NCI-H2227 treated with DMSO at 0.1 percent for 48 hours (cell line): Measurements from ENCODE around the gene PDCD1.

ENCODE experiments used
- DNase-seq: peaks from one replicate; lab custom pipeline; 2025; lab: John Stamatoyannopoulos, UW

Gene PDCD1

DNA sequence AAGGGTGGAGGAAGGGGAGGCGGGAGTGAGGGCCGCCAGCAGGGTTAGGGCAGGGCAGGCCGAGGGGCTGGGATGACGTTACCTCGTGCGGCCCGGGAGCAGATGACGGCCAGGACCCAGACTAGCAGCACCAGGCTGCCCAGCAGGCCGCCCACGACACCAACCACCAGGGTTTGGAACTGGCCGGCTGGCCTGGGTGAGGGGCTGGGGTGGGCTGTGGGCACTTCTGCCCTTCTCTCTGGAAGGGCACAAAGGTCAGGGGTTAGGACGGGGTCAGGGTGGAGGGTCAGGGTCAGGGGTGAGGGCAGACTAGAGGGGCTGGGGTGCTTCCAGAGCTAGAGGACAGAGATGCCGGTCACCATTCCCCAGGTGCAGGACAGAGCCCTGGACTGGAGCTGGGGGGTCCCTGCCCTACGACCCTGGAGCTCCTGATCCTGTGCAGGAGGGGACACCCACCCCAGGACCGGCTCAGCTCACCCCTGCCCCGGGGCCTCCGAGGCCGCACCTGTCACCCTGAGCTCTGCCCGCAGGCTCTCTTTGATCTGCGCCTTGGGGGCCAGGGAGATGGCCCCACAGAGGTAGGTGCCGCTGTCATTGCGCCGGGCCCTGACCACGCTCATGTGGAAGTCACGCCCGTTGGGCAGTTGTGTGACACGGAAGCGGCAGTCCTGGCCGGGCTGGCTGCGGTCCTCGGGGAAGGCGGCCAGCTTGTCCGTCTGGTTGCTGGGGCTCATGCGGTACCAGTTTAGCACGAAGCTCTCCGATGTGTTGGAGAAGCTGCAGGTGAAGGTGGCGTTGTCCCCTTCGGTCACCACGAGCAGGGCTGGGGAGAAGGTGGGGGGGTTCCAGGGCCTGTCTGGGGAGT lies 6.3 kb downstream of the PDCD1 start:
- no peak for DNase-seq

DNA sequence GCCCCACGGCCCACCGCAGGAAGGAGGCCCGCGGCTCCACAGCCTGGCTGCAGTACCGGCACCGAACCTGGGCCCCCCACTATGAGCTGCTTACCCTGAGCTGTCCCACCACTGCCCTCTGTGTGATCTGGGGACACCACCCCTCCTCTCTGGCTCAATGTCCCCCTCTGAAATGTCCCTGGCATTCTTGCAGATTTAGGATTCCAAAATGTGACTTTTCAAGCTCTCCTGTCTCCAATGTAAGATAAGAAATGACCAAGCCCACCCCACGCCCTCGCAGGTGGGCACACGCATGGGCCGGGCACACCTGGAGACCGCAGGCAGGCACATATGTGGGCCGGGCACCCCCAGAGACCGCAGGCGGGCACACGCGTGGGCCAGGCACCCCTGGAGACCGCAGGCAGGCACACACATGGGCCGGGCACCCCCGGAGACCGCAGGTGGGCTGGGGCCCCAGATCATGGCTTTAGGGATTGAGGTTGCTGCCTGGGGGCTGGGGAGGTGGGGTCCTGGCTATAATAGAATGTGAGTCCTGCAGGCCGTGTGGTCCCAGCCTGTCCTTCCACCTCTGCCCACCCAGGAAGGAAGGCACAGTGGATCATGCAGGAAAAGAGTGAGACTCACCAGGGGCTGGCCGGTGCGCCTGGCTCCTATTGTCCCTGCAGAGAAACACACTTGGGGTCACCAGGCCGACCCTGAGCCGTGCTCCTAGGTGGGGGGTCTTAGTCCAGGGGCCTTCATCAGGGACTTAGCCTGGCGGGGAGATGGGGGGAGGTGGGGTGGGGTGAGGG lies 7.2 kb downstream of the PDCD1 start:
- no peak for DNase-seq

DNA sequence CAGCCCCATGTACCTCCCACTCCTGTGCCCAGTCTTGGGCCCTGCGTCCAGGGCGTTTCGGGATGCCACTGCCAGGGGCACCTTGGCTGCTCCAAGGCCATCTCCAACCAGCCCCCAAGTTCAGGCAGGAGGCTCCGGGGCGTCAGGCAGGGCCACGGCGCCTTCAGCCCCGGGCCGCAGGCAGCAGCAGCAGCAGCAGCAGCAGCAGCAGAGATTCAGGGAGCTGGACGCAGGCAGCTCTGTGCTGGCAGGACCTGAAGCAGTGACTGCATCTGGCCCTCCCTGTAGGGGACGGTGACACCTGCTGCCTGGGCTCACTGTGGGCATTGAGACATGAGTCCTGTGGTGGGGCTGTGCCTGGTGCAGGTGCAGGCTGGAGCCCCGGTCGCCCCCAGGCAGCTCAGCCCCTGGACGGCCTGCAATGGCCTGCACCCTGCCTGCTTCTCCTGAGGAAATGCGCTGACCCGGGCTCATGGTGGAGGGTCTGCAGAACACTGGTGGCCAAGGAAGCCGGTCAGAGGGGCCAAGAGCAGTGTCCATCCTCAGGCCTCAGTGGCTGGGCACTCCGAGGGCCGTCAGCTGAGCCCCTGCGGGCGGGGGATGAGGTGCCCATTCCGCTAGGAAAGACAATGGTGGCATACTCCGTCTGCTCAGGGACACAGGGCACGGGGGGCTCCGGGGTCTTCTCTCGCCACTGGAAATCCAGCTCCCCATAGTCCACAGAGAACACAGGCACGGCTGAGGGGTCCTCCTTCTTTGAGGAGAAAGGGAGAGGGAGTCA lies 8.0 kb downstream of the PDCD1 start:
- DNase-seq, result no peak

DNA sequence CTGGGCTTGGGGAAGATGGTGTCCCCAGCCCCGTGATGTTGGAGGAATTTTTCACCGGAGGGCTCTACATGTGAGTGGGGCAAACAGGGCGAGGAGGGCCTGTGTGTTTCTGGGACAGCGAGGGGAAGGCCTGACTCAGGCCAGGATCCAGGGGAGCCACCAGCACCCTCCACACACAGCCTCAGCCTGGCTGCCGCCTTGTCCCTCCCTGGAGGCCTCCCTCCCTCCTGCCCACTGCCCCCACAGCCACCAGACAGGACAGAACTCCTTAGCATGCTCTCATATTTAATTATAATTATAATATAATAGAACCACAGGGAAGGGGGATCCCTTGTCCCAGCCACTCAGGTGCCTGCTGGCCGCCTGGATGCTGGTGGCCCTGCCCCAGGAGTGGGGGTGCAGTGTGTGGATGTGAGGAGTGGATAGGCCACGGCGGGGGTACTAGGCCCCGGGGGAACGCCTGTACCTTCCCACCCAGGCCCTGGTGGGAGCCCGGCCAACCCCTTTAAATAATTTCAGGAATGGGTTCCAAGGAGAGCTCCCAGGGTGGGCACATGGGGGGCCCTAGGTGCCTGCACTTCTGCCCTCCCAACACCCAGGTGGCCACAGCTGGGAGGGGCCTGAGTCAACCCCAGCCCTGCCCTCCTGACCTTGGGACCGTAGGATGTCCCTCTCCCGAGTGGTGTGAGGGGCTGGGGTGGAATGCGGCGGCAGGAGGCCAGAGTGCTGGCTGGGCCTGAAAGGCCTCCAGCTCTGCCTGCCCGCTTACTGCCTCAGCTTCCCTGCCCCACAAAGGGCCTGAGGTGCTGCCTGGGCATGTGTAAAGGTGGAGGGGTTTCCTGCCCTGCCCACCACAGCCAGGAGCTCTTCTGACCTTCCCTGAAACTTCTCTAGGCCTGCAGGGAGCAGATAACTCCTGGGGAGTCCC lies 8.8 kb downstream of the PDCD1 start:
- DNase-seq, result no peak

DNA sequence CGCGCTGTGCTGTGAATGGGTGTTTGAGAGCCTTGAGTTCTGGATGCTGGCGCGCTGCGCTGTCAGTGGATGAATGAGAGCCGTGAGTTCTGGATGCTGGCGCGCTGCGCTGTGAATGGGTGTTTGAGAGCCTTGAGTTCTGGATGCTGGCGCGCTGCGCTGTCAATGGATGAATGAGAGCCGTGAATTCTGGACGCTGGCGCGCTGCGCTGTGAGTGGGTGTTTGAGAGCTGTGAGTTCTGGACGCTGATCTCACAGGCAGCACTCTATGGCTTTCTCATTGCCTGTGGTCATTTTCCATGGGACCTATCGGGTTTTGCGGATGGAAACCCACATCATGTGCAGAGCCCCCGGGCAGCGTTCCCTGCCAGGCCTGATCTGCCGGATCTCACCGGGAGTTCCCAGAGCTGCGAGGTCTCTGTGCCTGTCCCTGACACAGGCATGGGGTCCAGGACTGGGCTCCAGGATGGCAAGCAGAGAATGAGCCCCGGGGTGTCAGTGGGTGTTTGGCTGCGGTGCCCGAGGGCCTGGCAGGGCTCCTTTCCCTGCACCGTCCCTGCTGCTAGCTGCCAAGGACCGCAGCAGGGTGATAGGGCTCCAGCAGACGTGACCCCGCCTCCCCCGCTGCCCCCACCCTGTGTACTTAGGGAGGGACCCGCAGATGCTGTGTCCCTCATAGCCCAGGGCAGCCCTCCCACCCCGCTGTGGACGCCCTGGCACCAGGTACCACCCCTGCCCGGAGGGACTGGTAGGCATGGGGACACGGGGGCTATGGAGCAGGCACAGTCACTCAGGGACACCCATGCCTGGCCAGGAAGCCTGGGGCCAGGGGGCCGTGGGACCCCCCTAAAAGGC lies 9.7 kb downstream of the PDCD1 start:
- DNase-seq, result no peak

DNA sequence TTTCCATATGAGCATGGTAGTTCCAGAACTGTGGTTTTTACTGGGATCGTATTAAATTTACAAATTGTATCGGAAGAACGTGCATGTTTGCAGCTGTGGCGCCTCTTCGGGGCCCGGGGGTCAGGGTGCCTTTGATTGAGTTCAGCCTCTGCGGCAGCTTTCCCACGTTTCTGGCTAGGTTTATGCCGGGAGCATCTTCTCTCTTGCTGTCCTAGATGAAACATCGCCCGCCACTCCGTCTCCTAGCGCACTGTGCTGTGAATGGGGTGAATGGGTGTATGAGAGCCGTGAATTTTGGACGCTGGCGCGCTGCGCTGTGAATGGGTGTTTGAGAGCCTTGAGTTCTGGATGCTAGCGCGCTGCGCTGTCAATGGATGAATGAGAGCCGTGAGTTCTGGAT lies 12.3 kb downstream of the PDCD1 start:
- no peak for DNase-seq

DNA sequence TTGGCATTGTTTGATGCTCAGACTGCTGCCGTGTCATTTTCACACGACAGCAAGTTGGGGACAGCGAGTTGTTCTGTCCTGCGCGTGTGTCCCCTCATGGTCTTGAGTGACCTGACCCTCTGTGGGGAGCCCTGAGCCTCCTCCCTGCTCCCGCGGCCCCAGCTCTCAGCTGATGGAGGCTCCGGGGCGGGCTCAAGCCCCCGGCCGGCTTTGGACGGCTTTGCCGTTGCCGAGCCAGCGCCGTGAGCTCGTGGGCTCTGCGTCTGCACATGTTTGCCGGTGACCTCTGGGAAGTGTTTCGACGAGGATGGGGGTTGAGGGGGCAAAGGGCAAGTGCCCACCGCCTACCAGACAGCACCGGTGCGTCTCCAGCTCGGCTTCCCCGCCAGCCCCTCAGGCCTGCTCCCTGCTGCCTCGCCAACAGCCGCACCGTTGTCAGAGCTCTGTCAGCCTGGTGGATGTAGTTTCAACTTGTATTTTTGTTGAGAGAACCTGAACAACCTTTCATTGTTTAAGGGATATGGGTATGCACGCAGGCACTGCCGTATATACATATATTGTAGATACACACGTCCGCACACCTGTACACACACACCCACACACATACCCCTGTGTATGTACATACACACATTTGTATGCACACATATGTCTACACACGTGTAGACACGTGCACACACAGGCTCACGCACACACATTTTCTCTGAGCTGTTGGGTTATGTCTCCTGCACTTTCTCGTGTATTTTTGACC lies 13.7 kb downstream of the PDCD1 start:
- no peak for DNase-seq

DNA sequence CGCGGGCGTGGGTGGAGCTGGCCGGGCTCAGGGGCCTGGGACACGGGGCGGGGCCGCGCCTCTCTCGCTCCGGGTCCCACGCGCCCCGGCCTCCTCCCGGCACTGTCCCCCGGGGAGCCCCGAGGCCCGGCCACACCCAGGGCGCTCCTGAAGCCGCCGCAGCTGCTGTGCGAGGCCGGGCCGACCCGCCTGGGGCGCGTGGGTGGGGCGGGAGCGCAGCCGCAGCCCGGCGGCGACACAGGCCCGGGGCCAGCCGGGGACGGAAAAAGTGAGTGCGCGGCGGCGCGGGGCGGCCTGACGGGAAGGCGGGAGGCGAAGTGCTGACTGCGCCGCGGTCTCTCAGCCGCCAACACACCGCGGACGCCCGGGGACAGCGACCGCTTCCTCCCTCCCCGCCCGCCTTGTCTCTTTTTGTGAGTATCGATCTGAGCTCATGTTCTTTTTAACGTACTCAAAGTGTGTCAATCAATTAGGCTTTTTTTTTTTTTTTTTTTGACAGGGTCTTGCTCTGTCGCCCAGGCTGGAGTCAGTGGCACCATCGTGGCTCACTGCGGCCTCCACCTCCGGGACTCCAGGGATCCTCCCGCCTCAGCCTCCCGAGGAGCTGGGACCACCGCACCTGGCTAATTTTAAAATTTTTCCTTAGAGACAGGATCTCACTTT lies 14.5 kb downstream of the PDCD1 start:
- DNase-seq, result no peak

DNA sequence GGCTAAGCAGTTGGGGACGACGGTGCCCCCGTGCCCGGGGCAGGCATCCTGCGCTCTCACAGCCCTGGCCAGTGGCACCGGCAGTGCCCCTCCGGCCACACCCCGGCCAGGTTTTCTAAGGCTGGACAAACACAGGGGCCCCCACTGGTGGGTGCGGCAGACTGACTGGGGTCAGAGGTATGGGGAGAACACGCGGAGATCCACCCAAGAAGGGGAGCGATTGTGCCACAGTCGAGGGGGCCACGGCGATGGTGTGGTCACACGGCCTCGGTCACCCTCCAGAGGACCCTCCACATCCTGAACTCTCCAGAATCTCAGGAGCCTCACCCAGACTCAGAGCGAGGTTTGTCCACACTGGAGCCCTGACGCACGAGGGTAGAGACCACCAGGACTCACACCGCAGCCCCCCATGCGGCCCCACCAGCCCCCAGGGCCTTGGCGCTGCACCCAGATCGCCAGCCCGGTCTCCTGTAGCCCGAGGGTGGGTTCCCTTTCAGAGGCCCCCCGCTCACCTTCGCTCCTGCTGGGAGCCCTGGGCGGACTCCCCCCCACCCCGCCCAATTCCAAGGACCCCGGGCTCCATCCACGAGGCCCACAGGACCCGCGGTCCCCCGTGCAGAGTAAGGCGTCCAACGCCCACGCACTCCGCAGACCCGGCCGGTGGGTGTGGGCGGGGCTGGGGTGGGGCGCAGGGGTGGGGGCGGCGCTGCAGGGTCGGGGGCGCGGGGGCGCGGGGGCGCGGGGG lies 15.2 kb downstream of the PDCD1 start:
- DNase-seq, result no peak

DNA sequence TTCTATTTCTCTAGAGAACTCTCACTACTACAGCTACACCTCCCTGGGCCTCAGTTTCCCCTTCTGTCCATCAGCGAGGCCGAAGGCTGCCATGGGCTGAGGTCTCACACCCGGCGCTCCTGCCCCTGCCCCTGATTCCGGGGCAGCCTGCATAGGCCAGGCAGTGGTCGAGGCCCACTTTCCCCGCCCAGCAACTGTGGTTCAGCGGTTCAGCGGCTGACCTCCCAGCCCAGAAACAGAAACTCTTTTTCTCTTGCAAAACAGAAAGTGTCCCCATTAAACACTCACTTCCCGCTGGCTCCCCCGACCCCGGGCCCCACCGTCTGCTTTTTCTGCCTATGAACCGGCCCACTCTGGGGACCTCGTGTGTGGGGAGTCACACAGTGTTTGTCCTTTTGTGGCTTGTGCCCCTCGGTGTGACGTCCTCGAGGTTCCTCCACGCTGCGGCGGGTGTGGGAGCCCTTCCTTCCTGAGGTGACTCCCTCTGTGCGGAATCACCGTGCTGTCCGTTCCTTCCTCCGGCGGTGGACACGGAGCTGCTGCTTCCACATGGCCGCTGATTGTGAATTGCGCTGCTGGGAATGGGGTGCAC lies 16.0 kb downstream of the PDCD1 start:
- DNase-seq, result no peak

DNA sequence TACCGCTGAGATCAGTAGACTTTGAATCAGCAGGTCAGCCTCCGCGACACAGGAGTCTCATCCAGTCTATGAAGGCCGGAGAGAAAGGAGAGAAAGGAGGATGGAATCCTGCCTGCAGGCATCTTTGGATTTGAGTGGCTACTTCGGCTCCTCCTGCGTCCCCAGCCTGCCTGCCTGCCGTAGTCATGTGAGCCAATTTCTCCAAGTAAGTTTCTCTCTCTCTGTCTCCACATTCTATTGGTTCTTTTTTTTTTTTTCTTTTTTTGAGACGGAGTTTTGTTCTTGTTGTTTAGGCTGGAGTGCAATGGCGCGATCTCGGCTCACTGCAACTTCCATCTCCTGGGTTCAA lies 16.7 kb downstream of the PDCD1 start:
- DNase-seq, result no peak

DNA sequence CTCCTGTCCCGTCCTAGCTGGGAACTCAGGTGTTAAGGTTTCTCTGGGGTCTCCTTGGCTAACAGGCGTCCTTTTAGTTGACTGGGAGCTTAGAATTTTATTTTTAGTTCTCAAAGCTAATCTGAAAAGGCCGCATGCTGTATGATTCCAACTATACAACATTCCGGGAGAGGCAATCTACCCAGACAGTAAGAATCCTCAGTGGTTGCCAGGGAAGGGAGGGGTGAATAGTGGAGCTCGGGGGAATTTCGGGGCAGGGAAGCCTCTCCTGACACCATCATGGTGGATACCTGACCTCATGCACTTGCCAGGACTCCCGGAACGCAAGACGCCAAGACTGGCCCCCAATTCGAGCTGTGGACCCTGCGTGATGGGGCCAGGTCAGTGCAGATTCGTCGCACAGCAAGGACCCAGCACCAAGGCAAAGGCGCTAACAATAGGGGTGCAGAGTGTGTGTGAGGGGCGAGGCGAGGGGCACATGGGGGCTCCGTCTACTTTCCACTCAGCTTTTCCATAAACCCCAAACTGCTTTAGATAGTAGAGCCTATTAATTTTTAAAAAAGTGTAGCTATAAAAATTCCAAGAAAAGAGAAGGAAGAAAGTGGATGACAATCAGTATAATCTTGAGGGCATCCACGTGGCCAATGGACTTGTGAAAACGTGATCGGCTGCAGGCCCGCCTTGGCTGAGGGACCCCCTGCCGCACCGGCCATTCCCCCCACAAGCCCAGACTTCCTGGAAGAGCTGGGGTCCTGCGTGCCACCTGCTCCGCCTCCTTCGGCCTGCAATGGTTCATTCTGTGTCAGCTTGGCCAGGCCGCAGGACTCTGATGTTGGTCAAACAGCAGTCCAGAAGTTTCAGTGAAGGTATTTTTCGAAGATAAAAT lies 17.3 kb downstream of the PDCD1 start:
- no peak for DNase-seq

DNA sequence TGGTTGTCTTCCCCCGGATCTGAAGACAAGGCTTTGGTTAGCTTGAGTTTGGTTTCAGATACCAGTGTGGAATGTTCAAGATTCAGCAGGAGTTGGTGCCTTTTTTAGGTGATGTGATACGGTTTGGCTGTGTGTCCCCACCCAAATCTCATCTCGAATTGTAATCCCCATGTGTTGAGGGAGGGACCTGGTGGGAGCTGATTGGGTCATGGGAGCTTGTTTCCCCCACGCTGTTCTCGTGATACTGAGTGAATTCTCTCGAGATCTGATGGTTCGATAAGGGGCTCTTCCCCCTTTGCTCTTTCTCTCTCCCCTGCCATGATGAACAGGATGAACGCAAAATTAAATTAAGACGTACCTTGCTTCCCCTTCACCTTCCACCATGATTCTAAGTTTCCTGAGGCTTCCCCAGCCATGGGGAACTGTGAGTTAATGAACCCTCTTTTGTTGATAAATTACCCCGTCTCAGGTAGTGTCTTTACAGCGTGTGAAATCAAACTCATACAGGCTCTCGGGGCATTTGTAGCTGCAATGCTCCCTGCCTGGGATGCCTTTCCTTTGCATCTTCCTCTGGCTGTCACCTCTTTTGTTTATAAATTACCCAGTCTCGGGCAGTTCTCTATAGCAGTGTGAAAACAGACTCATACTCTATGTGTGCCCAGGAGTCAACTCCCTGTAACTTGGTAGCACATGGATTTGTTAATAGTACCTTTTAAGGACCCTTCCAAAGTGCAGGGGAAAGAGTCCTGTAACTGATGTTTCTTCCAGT lies 21.3 kb downstream of the PDCD1 start:
- DNase-seq, result no peak

DNA sequence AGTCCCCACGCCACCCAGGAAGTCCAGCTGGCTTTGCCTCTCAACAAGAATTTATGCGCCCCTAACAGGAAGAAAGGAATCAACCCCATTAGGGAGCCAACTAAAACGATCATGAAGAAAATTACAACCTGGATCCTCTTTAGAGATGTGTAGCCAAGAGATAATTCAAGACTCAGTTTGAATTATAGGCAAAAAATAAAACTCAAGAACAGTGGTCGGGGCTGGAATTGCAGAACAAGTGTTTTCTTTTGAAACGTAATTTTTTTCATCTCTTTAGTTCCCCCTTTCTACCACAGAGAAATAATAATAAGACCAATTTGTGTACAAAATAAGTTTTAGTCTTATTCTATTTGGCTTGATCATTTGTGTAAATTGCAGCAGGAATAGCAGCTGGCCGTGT lies 22.4 kb downstream of the PDCD1 start:
- DNase-seq, result no peak

DNA sequence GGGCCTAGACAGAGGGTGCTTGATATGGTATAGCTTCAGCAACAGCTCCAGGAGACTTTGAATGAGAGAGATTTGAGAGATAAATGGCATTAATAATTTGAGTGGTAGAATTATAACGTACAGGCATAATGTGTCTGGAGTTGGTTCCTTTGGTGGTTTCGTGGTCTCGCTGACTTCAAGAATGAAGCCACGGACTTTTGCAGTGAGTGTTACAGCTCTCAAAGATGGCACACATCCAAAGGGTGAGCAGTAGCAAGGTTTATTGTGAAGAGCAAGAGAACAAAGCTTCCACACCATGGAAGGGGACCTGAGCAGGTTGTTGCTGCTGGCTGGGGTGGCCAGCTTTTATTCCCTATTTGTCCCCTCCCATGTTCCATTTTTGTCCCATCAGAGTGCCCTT lies 23.1 kb downstream of the PDCD1 start:
- DNase-seq, result no peak

DNA sequence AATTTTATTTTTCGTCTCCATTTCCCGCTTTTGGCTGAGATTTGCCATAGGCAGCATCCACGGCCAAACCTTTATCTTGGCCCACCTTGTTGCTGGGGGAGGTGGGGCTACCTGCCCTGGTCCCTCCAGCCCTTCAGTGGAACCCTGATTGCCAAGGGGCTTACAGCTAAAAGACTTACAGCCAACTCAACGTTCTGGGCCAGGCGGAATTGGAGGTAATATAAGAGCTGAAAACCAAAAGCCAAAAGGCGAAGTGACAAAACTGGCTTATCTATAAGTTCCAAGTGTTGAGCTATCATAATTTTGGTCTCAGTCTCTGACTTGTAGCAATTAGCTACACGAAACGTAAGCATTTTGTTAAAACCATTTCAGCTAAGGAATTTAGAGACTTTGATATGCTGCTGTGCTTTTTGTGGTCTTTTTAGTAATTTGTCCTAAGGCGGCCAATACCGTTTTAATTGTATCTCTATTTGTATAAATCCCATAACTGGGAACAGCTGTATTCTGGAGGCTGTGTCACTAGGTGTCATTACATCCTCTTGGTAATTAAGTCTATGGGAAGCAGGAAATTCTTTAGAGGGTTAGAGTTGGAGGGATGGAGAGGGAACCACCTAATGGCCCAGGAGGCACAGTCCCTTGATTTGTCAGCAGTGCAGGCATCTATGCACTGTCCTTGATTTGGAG lies 24.0 kb downstream of the PDCD1 start:
- DNase-seq, result no peak
